Peyer's patch (tissue), 4 donors: Measurements from ENCODE around the gene NPAS2.

Experiments
- POLR2A ChIP-seq, 2 donors: fragments of 450-650 bp; IDR thresholded peaks; one replicate each; pipeline ENCODE4 v1.5.1; 2017; ENCODE audit warnings: antibody characterized with exemption in 2 of 2, mild to moderate bottlenecking in 2 of 2, moderate library complexity in 2 of 2
- TF ChIP-seq, protein P1 (sequence below), 6 experiments: fragments of 450-650 bp in 4 of 6; fragments of 200-600 bp in 2 of 6; sonication (generic) in 1 of 6; IDR thresholded peaks; one replicate each; pipeline ENCODE4 v1.5.1; 2017 to 2019; ENCODE audit warnings: antibody characterized with exemption in 6 of 6, mild to moderate bottlenecking in 3 of 6, moderate library complexity in 1 of 6

DNA sequence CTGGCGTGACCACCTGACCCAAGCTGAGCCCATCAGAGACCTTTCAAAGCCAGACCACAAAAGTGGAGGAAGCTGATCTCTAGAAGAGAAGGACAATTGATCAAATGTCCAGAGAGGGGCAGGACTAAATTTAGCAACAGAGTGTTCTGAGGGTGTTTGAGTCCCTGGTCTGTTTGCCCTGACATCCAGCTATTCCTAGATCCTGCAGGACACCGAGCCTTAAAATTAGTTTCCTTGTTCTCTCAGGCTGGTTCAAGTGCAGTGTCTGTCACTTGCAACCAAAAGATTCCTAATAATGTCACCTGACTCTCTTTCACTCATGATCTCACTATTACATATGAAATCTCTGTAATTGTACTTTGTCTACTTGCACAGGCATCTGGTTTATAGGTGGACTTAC, 33.0 kb upstream of the NPAS2 start:
- TF ChIP-seq, protein P1, sequence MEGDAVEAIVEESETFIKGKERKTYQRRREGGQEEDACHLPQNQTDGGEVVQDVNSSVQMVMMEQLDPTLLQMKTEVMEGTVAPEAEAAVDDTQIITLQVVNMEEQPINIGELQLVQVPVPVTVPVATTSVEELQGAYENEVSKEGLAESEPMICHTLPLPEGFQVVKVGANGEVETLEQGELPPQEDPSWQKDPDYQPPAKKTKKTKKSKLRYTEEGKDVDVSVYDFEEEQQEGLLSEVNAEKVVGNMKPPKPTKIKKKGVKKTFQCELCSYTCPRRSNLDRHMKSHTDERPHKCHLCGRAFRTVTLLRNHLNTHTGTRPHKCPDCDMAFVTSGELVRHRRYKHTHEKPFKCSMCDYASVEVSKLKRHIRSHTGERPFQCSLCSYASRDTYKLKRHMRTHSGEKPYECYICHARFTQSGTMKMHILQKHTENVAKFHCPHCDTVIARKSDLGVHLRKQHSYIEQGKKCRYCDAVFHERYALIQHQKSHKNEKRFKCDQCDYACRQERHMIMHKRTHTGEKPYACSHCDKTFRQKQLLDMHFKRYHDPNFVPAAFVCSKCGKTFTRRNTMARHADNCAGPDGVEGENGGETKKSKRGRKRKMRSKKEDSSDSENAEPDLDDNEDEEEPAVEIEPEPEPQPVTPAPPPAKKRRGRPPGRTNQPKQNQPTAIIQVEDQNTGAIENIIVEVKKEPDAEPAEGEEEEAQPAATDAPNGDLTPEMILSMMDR (IDR thresholded peaks at IDR 0.05): no peak
- no peak for TF ChIP-seq POLR2A (IDR thresholded peaks at IDR 0.05)
